Dendritic cell treated with granulocyte-macrophage colony-stimulating factor and Interleukin-4, amounts not matched to agents 40 ng/mL and 50 ng/mL, for 4 days (primary cell): Measurements from ENCODE around the gene RAB24.

Source experiments
- H3K27ac Mint-ChIP-seq: one replicate; pipeline ENCODE4 v1.8.0; 2022; ENCODE audit warnings: mild to moderate bottlenecking, mixed read lengths
- H3K27me3 Mint-ChIP-seq: one replicate; pipeline ENCODE4 v1.8.0; 2022; ENCODE audit warnings: mild to moderate bottlenecking, mixed read lengths
- H3K36me3 Mint-ChIP-seq: one replicate; pipeline ENCODE4 v1.8.0; 2022; ENCODE audit warnings: low read depth, mixed read lengths
- H3K4me1 Mint-ChIP-seq: one replicate; pipeline ENCODE4 v1.8.0; 2022; ENCODE audit warnings: low read depth, mixed read lengths
- H3K4me3 Mint-ChIP-seq: one replicate; pipeline ENCODE4 v1.8.0; 2022; ENCODE audit warnings: mild to moderate bottlenecking, moderate library complexity, mixed read lengths
- H3K9me3 Mint-ChIP-seq: one replicate; pipeline ENCODE4 v1.8.0; 2022; ENCODE audit warnings: mixed read lengths
- intact Hi-C: fragments of 100-400 bp; cut with micrococcal nuclease; formaldehyde crosslinking; loops from one replicate; pipeline ENCODE4 v1.15.0; 2022

The RAB24 gene

DNA sequence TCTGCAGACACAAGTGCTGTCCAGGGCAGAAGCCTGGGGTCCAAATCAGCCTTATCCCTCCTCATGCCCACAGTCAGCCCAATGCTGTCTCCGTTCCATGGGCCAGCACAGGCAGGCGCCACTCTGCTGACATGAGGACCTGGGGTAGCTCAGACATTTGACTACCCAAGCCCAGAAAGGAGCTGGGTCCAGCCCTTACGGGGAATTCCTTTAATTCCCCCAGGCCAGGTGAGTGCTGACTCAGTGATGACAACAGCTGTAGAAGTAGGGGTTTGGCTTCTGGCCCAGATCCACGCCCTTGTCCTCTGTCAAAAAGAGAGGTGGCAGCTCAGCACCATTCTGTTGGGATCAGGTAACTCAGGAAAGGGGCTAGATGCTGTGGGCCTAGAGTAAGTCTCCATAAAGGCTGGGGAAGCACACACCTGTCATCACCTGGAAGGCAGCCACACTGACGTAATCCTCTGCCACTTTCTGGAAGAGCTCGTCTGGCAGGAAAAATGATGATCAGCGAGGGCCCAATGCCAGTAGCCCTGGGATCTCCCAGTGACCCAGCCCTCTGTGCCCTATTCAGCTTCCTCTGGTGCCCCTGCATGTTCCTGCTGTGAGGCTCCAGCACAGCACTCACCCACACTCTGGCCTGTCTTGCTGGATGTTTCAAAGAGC lies 1.9 kb downstream of the RAB24 start:
- intact Hi-C loops = loop anchor here (5.0 kb wide), 1 partner anchor 169 kb away; the partner anchor contains the start of gene NSD1
- Mint-ChIP-seq H3K4me3 (peak overlapping the region; percentile 95), H3K4me1 (peaks cover 84% of the 10 kb centered on the region), H3K27me3 (no peaks in the 10 kb centered on the region), H3K9me3 (no peaks in the 10 kb centered on the region), H3K36me3 (peaks cover 68% of the 10 kb centered on the region), H3K27ac (peak overlapping the region; percentile 86)

DNA sequence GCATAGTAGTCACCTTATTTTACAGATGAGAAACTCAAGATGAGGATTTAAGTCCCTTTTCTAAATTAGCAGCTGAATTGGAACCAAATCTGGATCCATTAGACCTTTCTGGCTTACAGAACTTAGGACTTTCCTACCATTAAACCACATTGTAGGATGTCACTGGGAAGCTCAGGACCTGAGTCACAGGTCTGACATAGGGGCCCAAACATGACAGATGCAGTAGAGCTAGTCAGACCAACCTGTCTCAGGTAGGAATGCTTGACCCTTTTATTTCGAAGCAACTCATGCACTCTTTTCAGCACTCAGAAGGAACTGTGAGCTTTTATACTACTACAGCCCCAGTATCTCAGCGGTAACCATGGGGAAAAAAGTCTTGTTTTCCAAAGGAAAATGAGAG lies 2.6 kb downstream of the RAB24 start:
- Mint-ChIP-seq H3K4me3 (peak overlapping the region; percentile 4), H3K27ac (peak overlapping the region; percentile 86), H3K27me3 (no peaks in the 10 kb centered on the region), H3K9me3 (no peaks in the 10 kb centered on the region), H3K4me1 (peaks cover 84% of the 10 kb centered on the region), H3K36me3 (peaks cover 68% of the 10 kb centered on the region)
- intact Hi-C loops = loop anchor here (5.0 kb wide), 1 partner anchor 169 kb away; the partner anchor contains the start of gene NSD1

DNA sequence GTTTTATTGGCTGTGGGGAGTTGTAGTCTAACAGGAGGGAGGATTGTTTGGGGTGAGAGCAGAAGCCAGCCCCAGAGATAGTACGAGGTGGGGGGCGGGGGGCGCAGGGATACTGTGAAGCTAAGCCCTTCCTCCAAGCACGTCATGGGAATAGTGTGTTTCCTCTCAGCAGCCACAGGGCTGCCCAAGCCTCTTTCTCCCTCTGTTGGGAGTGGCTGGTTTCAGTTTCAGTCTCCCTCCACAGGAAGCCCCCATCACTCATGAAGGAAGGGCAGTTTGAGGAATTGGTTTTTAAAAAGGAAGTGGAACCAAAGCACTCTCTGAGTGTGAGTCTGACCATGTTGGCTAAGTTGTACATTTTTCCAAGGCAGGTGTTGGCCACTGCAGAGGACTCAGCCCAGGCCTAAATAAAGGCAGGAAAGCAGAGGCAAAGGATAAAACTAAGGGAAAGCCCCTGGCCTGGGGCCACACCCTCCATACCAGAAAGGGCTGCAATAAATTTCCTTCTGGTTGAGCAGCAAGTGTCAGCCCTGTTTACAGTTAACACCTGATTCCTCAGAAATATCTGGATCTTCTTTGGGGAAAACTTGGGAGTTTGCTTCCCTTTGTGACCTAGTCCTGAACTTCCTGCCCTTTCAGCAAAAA lies 3.2 kb downstream of the RAB24 start:
- peaks cover 84% of the 10 kb centered on the region for H3K4me1 Mint-ChIP-seq
- H3K27me3 Mint-ChIP-seq = no peaks in the 10 kb centered on the region
- intact Hi-C loops = loop anchor here (5.0 kb wide), 1 partner anchor 168 kb away; the partner anchor contains the start of gene NSD1
- H3K36me3 Mint-ChIP-seq = peaks cover 68% of the 10 kb centered on the region
- H3K9me3 Mint-ChIP-seq = no peaks in the 10 kb centered on the region
- H3K27ac Mint-ChIP-seq = peak overlapping the region; percentile 86
- H3K4me3 Mint-ChIP-seq = peak overlapping the region; percentile 30

- Mint-ChIP-seq H3K4me1 (peaks cover 84% of the 10 kb centered on the region), H3K27ac (peak overlapping the region; percentile 86), H3K4me3 (peak overlapping the region; percentile 49), H3K27me3 (no peaks in the 10 kb centered on the region), H3K9me3 (no peaks in the 10 kb centered on the region), H3K36me3 (peaks cover 68% of the 10 kb centered on the region)
- intact Hi-C loops = loop anchor here (5.0 kb wide), 1 partner anchor 167 kb away; the partner anchor contains the start of gene NSD1
These were observed 3.8 kb downstream of the RAB24 start for GRCh38 chr5:177299697-177300096.

DNA sequence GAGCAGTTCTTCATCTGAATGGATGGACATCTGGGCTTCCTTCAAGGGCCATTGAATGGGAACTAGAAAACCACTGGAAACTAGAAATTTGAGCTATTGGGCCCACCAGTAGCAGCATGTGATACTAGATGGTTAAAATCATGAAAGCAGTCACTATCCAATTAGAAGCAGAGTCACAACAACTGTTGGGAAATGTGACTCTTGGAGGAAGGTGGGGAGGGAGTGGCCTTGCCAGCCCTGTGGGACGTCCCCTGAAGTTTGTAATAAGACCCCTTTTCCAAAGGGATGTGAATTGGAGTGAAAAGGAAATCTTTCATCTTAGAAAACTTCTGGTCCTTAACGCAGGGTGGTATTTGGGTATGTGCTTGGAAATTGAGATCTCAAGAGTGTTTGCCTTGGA lies 5.6 kb downstream of the RAB24 start:
- H3K4me1 Mint-ChIP-seq = peaks cover 76% of the 10 kb centered on the region
- peaks cover 68% of the 10 kb centered on the region for H3K36me3 Mint-ChIP-seq
- H3K9me3 Mint-ChIP-seq = no peaks in the 10 kb centered on the region
- H3K27me3 Mint-ChIP-seq = no peaks in the 10 kb centered on the region
- no peak overlapping the region for H3K27ac Mint-ChIP-seq
- intact Hi-C loops = no loop called here
- no peak overlapping the region for H3K4me3 Mint-ChIP-seq

DNA sequence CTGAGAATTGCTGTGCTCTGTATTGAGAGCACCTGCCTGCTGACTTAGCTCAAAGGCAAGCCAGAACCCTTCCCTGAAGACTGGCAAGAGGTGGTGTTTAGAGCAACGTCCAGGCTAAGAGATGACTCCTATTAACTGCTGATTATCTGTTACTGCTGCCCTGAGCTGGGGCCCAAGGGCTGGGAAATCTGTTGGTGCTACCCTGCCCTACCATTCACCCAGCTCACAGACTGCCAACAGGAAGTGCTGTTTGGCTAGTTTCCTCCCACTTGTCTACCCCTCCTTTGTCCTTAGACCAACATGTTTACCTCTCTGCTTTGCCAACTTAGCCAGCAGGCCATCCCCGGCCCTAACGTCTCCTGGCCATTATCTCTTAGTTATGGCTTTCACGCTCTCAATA lies 6.9 kb downstream of the RAB24 start:
- Mint-ChIP-seq H3K9me3 (no peaks in the 10 kb centered on the region), H3K36me3 (peaks cover 76% of the 10 kb centered on the region), H3K27ac (peak overlapping the region; percentile 67), H3K4me3 (no peak overlapping the region), H3K4me1 (peaks cover 66% of the 10 kb centered on the region), H3K27me3 (no peaks in the 10 kb centered on the region)
- intact Hi-C loops = no loop called here

DNA sequence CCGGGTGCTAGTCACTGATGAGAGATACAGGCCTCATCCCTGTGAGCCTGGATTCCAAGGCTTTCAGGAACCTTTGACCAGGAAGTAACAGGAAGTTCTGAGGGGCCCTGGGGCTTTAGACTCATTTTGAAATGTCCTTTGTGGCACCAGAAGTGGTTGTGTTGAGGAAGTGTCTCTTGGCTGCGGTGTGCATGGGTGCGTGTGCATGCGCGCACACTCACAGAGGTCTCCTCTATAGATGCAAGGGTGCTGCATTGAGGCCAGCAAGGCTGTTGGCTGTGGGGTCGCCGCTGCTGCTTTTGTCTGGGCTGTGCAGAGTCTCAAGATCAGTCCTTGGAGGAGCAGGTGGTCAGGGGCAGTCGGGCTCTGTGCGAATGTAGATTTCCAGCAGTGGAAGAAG lies 7.6 kb downstream of the RAB24 start:
- Mint-ChIP-seq H3K27me3 (no peaks in the 10 kb centered on the region), H3K4me1 (peaks cover 60% of the 10 kb centered on the region), H3K27ac (peak overlapping the region; percentile 67), H3K36me3 (peaks cover 76% of the 10 kb centered on the region), H3K4me3 (no peak overlapping the region), H3K9me3 (no peaks in the 10 kb centered on the region)
- intact Hi-C loops = no loop called here

GRCh38 chr5:177294632-177295031 lies 8.9 kb downstream of the RAB24 start:
- Mint-ChIP-seq H3K36me3 (peaks cover 88% of the 10 kb centered on the region), H3K4me1 (peaks cover 47% of the 10 kb centered on the region), H3K27ac (peak overlapping the region; percentile 67), H3K4me3 (no peak overlapping the region), H3K27me3 (no peaks in the 10 kb centered on the region), H3K9me3 (no peaks in the 10 kb centered on the region)
- intact Hi-C loops = no loop called here

DNA sequence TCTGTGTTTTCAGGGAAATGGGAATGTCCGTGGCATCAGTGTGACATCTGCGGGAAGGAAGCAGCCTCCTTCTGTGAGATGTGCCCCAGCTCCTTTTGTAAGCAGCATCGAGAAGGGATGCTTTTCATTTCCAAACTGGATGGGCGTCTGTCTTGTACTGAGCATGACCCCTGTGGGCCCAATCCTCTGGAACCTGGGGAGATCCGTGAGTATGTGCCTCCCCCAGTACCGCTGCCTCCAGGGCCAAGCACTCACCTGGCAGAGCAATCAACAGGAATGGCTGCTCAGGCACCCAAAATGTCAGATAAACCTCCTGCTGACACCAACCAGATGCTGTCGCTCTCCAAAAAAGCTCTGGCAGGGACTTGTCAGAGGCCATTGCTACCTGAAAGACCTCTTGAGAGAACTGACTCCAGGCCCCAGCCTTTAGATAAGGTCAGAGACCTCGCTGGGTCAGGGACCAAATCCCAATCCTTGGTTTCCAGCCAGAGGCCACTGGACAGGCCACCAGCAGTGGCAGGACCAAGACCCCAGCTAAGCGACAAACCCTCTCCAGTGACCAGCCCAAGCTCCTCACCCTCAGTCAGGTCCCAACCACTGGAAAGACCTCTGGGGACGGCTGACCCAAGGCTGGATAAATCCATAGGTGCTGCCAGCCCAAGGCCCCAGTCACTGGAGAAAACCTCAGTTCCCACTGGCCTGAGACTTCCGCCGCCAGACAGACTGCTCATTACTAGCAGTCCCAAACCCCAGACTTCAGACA lies 9.5 kb downstream of the RAB24 start:
- H3K27ac Mint-ChIP-seq = no peak overlapping the region
- no peak overlapping the region for H3K4me3 Mint-ChIP-seq
- peaks cover 95% of the 10 kb centered on the region for H3K36me3 Mint-ChIP-seq
- peaks cover 41% of the 10 kb centered on the region for H3K4me1 Mint-ChIP-seq
- intact Hi-C loops = no loop called here
- no peaks in the 10 kb centered on the region for H3K27me3 Mint-ChIP-seq
- no peaks in the 10 kb centered on the region for H3K9me3 Mint-ChIP-seq

DNA sequence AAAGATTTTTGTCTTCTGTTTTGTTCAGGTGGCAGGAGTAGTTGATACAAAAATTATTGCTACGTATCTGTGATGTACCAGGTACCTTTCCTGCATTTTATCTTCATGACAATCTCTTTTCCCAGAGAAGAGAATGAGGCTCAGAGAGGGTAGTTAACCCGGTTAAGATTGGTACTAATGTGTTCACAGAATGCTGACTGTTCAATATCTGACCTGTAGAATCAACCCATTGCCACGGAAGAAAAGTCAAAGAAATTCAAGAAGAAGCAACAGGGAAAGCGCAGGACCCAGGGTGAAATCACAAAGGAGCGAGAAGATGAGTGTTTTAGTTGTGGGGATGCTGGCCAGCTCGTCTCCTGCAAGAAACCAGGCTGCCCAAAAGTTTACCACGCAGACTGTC lies 11.8 kb downstream of the RAB24 start:
- no peaks in the 10 kb centered on the region for H3K9me3 Mint-ChIP-seq
- no peak overlapping the region for H3K4me3 Mint-ChIP-seq
- intact Hi-C loops = no loop called here
- H3K4me1 Mint-ChIP-seq = peaks cover 21% of the 10 kb centered on the region
- no peak overlapping the region for H3K27ac Mint-ChIP-seq
- H3K36me3 Mint-ChIP-seq = peaks cover 92% of the 10 kb centered on the region
- H3K27me3 Mint-ChIP-seq = no peaks in the 10 kb centered on the region

GRCh38 chr5:177290816-177291596 lies 12.5 kb downstream of the RAB24 start:
- Mint-ChIP-seq H3K4me3 (no peak overlapping the region), H3K27me3 (no peaks in the 10 kb centered on the region), H3K9me3 (no peaks in the 10 kb centered on the region), H3K4me1 (peaks cover 14% of the 10 kb centered on the region), H3K27ac (no peak overlapping the region), H3K36me3 (peaks cover 92% of the 10 kb centered on the region)
- intact Hi-C loops = no loop called here

GRCh38 chr5:177288191-177288590 lies 15.3 kb downstream of the RAB24 start:
- Mint-ChIP-seq H3K9me3 (no peaks in the 10 kb centered on the region), H3K27ac (no peak overlapping the region), H3K4me3 (no peak overlapping the region), H3K4me1 (no peaks in the 10 kb centered on the region), H3K36me3 (peaks cover 90% of the 10 kb centered on the region), H3K27me3 (no peaks in the 10 kb centered on the region)
- intact Hi-C loops = no loop called here

DNA sequence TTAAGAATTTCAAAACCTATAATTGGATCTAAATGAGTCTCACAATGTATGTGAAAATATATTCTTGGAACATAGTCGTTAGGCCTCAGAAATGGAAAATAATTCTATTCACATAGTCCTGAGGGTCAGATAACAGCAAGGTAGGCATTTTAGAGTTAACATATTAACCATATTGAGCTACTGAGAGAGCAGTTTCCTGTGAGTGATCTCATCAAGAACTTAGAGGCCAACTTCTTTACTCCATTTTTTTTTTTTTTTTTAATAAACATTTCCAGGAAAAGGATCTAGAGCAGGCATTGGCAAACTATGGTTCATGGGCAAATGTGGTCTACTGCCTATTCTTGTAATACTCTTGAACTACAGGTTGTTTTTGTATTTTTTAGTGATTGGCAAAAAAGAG lies 26.6 kb downstream of the RAB24 start:
- no peak overlapping the region for H3K27ac Mint-ChIP-seq
- peaks cover 95% of the 10 kb centered on the region for H3K36me3 Mint-ChIP-seq
- intact Hi-C loops = no loop called here
- H3K27me3 Mint-ChIP-seq = no peaks in the 10 kb centered on the region
- H3K9me3 Mint-ChIP-seq = no peaks in the 10 kb centered on the region
- H3K4me3 Mint-ChIP-seq = no peak overlapping the region
- H3K4me1 Mint-ChIP-seq = no peaks in the 10 kb centered on the region
